Measurements from ENCODE around the gene ANKRD28.
"Not testable (repeated sequence)": the region's sequence is repeated elsewhere in the genome, so short reads cannot be mapped to it uniquely, and the experiment has no call there.

ANKRD28 gene

GRCh38 chr3:15797642-15798303 is at the start of gene ANKRD28:
ANKRD28 (minus strand) TSS chr3:15797979; CDS start chr3:15796521, 1,458 bp downstream.
- DNase-seq (ENCODE audit: low spot score): peak; percentile 45

DNA sequence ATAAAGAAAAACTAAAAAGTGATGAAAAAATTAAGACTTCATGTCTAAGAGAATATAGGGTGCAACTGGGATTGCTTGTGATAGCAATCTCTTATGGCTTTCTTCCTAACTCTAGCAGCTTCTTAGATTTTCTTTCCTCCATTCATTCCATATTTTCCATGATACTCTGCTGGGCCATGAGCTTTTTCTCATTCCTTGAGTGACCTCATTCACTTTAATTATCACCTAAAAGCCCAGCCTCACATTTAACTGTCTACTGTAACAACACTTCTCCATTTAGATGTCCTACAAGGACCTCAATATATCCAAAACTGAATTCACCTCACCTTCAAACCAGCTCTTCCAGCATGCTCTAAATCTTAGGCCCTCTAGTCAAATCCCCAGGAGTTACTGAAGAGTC is 49.5 kb upstream of the ANKRD28 start:
- DNase-seq (ENCODE audit: low spot score): no peak

DNA sequence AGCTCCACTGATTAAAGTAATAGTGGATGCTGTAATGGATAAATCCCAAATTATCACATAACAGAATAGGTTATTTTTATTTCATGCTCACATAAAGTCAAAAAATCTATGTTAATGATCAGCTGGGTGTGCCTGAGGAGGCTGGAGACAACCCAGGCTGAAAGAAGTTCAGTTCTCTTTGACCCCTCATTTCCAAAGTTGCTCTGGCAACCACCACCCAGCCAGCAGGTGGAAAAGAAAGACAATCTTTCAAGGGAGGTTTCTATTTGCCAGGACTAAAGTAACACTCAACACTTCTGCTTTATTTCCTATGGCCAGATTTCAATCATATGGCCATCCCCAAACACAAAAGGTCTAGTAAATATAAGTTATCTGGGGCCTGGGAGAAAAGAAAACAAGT is 48.8 kb upstream of the ANKRD28 start:
- no peak for DNase-seq (ENCODE audit: low spot score)

GRCh38 chr3:15845475-15845874 is 47.7 kb upstream of the ANKRD28 start:
- DNase-seq (ENCODE audit: low spot score): no peak

- no peak for DNase-seq (ENCODE audit: low spot score)
Observed at GRCh38 chr3:15844889-15845288, 47.1 kb upstream of the ANKRD28 start.

DNA sequence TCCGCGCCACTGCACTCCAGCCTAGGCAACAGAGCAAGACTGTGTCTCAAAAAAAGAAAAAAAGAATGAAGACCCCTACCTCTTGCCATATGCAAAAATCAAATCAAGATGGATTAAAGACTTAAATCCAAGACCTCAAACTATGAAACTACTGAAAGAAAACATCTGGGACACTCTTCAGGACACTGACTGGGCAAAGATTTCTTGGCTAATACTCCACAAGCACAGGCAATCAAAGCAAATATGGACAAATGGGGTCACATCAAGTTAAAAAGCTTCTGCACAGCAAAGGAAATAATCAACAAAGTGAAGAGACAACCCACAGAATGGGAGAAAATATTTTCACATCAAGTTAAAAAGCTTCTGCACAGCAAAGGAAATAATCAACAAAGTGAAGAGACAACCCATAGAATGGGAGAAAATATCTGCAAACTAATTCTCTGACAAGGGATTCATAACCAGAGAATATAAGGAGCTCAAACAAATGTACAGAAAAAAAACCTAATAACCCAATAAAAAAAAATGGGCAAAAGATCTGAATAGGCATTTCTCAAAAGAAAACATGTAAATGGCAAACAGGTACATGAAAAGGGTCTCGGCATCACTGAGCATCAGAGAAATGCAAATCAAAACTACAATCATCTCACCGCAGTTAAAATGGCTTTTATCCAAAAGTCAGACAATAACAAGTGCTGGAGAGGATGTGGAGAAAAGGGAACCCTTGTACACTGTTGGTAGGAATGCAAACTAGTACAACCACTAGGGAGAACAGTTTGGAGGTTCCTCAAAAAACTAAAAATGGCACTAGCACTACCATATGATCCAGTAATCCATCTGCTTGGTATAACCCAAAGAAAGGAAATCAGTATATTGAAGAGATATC is 43.6 kb upstream of the ANKRD28 start:
- DNase-seq (ENCODE audit: low spot score): not testable (repeated sequence)

DNA sequence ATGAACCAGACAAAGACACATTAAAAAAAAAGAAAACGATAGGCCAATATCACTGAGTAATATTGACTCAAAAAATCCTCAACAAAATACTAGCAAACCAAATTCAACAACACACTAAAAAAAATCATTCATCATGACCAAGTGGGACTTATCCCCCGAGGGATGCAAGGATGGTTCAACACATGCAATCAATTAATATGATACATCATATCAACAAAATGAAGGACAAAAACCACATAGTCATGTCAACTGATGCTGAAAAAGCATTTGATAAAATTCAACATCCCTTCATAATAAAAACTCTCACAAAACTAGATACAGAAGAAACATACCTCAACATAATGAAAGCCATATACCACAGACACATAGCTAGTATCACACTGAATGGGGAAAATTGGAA is 41.8 kb upstream of the ANKRD28 start:
- DNase-seq (ENCODE audit: low spot score): no peak

- DNase-seq (ENCODE audit: low spot score): no peak
Observed at GRCh38 chr3:15831927-15832326, 34.1 kb upstream of the ANKRD28 start.

DNA sequence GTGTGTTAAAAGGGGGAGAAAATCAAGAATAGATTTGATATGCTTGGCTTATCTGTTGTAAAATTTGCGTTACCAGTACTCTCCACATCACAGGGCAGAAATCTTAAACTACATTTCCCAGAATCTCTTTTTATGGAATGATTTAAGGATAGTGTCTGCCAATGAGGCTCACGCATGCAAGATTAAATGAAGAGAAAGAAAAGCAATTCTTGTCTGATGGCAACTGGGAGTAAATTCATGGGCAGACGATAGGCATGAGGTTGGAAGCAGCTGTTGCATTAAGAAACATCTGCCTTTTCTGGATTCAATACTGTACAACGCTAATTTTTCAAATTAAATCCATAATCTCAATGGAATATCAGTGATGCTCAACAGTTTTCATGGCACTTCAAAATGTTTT is 27.2 kb upstream of the ANKRD28 start:
- no peak for DNase-seq (ENCODE audit: low spot score)

GRCh38 chr3:15823092-15823491 is 25.3 kb upstream of the ANKRD28 start:
- no peak for DNase-seq (ENCODE audit: low spot score)

DNA sequence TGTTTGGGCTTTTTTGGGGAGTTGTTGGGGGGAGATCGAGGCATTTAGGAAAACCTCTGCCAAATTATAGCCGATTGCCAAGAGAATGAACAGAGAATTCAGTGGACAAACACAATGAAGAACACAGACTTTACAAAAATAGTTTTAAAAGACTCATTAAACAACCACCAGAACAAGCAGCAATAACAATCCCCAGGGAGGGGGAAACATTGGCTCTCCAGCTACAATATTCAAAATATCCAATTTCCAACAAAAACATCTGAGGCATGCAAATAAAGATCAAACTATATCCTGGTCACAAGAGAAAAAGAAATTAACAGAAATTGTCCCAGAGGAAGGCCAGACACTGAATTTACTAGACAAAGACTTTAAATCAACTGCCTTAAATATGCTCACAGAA is 24.5 kb upstream of the ANKRD28 start:
- no peak for DNase-seq (ENCODE audit: low spot score)

- DNase-seq (ENCODE audit: low spot score): no peak
Observed at GRCh38 chr3:15820911-15821310, 23.1 kb upstream of the ANKRD28 start.

- no peak for DNase-seq (ENCODE audit: low spot score)
Observed at GRCh38 chr3:15819576-15819975, 21.8 kb upstream of the ANKRD28 start.

- no peak for DNase-seq (ENCODE audit: low spot score)
Observed at GRCh38 chr3:15819043-15819442, 21.3 kb upstream of the ANKRD28 start.

DNA sequence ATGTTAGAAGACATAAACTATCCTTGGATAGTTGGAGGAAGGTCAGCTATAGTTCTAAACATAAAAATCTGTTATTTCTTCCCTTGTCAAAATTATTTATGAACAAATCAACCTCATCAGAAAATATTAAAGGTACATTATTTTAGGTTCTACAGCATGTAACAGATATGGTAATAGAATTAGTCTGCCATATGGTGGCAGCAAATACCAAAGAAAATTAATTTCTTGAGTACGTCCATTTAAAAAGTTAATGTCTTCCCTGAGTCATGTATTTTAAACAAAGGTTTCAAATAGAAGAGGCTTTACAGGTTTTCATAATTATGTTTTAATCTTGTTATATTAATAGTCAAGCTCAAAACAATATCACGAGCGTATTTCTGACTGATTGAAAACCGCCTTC is 17.9 kb upstream of the ANKRD28 start:
- DNase-seq (ENCODE audit: low spot score): no peak

DNA sequence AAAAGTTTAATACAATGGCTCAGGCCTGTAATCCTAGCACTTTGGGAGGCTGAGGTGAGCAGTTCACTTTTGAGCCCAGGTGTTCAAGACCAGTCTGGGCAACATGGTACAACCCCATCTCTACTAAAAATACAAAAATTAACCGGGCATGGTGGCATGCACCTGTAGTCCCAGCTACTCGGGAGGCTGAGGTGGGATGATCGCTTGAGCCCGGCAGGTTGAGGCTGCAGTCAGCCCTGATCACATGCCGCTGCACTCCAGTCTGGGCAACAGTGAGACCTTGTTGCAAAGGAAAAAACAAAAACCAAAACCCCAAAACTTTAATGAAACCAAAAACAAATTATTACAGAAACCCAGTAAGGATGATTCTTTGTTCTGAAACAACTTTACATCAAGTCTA is 15.3 kb upstream of the ANKRD28 start:
- not testable (repeated sequence) for DNase-seq (ENCODE audit: low spot score)

GRCh38 chr3:15812183-15812582 is 14.4 kb upstream of the ANKRD28 start:
- peak; percentile 13 for DNase-seq (ENCODE audit: low spot score)

- DNase-seq (ENCODE audit: low spot score): no peak
Observed at GRCh38 chr3:15810702-15811101, 12.9 kb upstream of the ANKRD28 start.

GRCh38 chr3:15809313-15809712 is 11.5 kb upstream of the ANKRD28 start:
- no peak for DNase-seq (ENCODE audit: low spot score)

DNA sequence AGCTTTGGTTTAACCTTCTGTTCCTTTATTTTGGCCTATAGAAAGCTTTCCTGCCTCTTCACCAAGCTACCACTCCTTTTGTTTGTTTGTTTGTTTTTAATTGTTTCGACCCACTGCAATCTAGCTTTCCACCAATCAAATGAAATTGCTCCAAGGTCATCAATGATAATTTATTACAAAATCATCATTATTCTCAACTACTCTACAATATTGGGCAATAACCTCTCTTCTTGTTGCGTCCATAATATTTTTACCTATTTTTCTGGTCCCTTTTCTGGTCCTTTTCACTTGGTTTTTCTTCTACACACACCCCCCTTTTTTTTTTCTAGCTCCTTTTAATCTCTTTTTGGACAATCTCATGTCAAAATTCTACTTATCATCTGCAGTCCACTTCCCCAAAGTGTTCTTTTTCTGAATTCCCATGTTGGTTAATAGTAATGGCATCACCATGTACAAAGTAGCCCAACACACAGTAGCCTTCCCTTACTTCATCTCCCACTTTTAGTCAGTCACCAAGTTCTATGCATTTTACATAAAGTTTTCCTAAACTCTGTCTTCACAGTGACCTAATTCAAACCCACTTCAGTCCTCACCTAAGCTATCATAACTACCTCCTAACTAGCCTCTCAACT is 11.0 kb upstream of the ANKRD28 start:
- DNase-seq (ENCODE audit: low spot score): no peak

- no peak for DNase-seq (ENCODE audit: low spot score)
Observed at GRCh38 chr3:15805756-15806266, 8.0 kb upstream of the ANKRD28 start.

DNA sequence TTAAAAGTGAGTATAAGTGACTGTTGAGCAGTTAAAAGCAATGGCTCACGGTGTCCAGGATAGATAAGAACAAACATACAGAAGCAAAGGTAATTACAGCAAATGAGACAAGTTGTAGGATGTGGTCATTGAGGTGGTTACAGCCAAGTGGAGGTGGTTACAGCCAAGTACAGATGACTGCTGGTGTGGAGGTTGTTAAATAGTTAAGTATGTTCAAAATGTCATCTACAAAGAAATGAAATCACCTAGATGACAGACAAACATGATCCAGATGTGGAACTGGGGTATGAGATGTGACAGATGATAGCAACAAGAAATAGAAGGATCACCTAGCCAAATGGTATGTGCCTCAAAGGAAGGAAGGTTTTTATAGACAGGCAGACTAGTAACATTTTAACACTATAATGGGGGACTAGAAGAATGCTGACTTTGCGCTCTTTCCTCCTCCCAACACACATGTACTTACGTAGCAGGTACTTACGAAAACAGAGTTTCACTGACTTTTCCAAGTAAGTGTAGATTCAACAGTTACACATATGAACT is 6.8 kb upstream of the ANKRD28 start:
- no peak for DNase-seq (ENCODE audit: low spot score)
